HepG2 (cell line): ENCODE results near the gene EVA1A. TPM values are rescaled to one million over a fixed set of nuclear protein-coding genes. Genes with fewer than 3 reads are reported as not detected.

Source experiments
- BRD4 ChIP-seq: sonication (generic); formaldehyde crosslinking; IDR thresholded peaks from 2 replicates; pipeline ENCODE4 v1.4.0; 2020; ENCODE audit warnings: missing genetic modification reagents
- CHCHD3 ChIP-seq: sonication (generic); formaldehyde crosslinking; IDR thresholded peaks from 2 replicates; pipeline ENCODE4 v1.8.0; 2022; ENCODE audit warnings: mild to moderate bottlenecking, missing genetic modification reagents, moderate library complexity
- FOXK1 ChIP-seq: sonication (generic); formaldehyde crosslinking; IDR thresholded peaks from 2 replicates; pipeline ENCODE4 v1.4.0; 2020; ENCODE audit warnings: low read depth, missing genetic modification reagents, borderline replicate concordance
- HINFP ChIP-seq: sonication (generic); formaldehyde crosslinking; IDR thresholded peaks from 2 replicates; pipeline ENCODE4 v1.4.0; 2020; ENCODE audit warnings: low read depth, mild to moderate bottlenecking, missing genetic modification reagents
- KAT2B ChIP-seq: fragments of 150-350 bp; IDR thresholded peaks from 2 replicates; pipeline ENCODE4 v1.6.1; 2014; ENCODE audit warnings: low read depth, low read length, borderline replicate concordance
- KLF15 ChIP-seq: sonication (generic); formaldehyde crosslinking; IDR thresholded peaks from 2 replicates; pipeline ENCODE4 v1.8.1; 2023; ENCODE audit warnings: borderline replicate concordance, mild to moderate bottlenecking, inconsistent platforms, missing genetic modification reagents, mixed read lengths
- MEIS1 ChIP-seq: sonication (generic); formaldehyde crosslinking; IDR thresholded peaks from 2 replicates; pipeline ENCODE4 v1.9.0; 2021; ENCODE audit warnings: mild to moderate bottlenecking, missing genetic modification reagents, moderate library complexity, borderline replicate concordance
- THYN1 ChIP-seq: sonication (generic); formaldehyde crosslinking; IDR thresholded peaks from 2 replicates; pipeline ENCODE4 v1.8.1; 2023; ENCODE audit warnings: low read depth, mild to moderate bottlenecking, moderate library complexity, missing genetic modification reagents, borderline replicate concordance
- ZEB1 ChIP-seq: IDR thresholded peaks from 2 replicates; pipeline ENCODE4 v1.6.1; 2012; ENCODE audit warnings: mild to moderate bottlenecking, low read depth, inconsistent platforms; ENCODE audit not compliant: insufficient replicate concordance
- ZFY ChIP-seq: sonication (generic); formaldehyde crosslinking; IDR thresholded peaks from 2 replicates; pipeline ENCODE4 v1.4.0; 2020; ENCODE audit warnings: missing genetic modification reagents
- ZMAT3 ChIP-seq: sonication (generic); formaldehyde crosslinking; conservative IDR thresholded peaks from 2 replicates; pipeline ENCODE4 v1.7.0; 2021; ENCODE audit warnings: missing genetic modification reagents
- ZNF160 ChIP-seq: sonication (generic); formaldehyde crosslinking; IDR thresholded peaks from 2 replicates; pipeline ENCODE4 v1.8.0; 2022; ENCODE audit warnings: mild to moderate bottlenecking, inconsistent platforms, missing genetic modification reagents
- ZNF333 ChIP-seq: sonication (generic); formaldehyde crosslinking; IDR thresholded peaks from 2 replicates; pipeline ENCODE4 v1.4.0; 2020; ENCODE audit warnings: mild to moderate bottlenecking, missing genetic modification reagents, borderline replicate concordance
- ZNF660 ChIP-seq: sonication (generic); formaldehyde crosslinking; IDR thresholded peaks from 2 replicates; pipeline ENCODE4 v1.5.1; 2020; ENCODE audit warnings: mild to moderate bottlenecking, low read depth, missing genetic modification reagents, borderline replicate concordance
- polyA plus RNA-seq, 8 experiments: library from polyadenylated mRNA; depleted of rRNA in 3 of 8; stranded (reverse) in 7 of 8; unstranded in 1 of 8; fragments of >200 nt; fragmentation: Illumina TruSeq in 4 of 8; extraction: Trizol in 4 of 8; gene quantifications; 2 replicates each; pipeline versions ENCODE4 v1.2.1 to v1.2.3, GENCODE V29; 2011 to 2016; ENCODE audit warnings: low read depth in 4 of 8, missing spikeins in 1 of 8, mixed read lengths in 1 of 8; ENCODE audit not compliant: insufficient read depth in 1 of 8
- total RNA-seq, 5 experiments: library from RNA; depleted of rRNA; stranded (reverse); fragments of >200 nt; fragmentation: Illumina TruSeq; extraction: Trizol; gene quantifications; 2 replicates each; pipeline ENCODE4 v1.2.3, GENCODE V29; 2016; ENCODE audit warnings: low read depth in 1 of 5
- TF ChIP-seq, protein P1 (sequence below): sonication (generic); formaldehyde crosslinking; conservative IDR thresholded peaks from 2 replicates; pipeline ENCODE4 v1.4.0; 2020; ENCODE audit warnings: mild to moderate bottlenecking, missing genetic modification reagents, moderate library complexity
- TF ChIP-seq, protein P2 (sequence below): sonication (generic); formaldehyde crosslinking; IDR thresholded peaks from 2 replicates; pipeline ENCODE4 v1.5.1; 2020; ENCODE audit warnings: mild to moderate bottlenecking, moderate library complexity, missing genetic modification reagents
- TF ChIP-seq, protein P3 (sequence below): sonication (generic); formaldehyde crosslinking; IDR thresholded peaks from 2 replicates; pipeline ENCODE4 v1.4.0; 2020; ENCODE audit warnings: missing genetic modification reagents, mild to moderate bottlenecking, borderline replicate concordance

The EVA1A gene
- total and polyA plus RNA-seq, 2 of the 13 experiments (the other 11 are each of a cell fraction or from before 2014, with no cell fraction given) = 57.5 to 57.8 TPM

- TF ChIP-seq, protein P1, sequence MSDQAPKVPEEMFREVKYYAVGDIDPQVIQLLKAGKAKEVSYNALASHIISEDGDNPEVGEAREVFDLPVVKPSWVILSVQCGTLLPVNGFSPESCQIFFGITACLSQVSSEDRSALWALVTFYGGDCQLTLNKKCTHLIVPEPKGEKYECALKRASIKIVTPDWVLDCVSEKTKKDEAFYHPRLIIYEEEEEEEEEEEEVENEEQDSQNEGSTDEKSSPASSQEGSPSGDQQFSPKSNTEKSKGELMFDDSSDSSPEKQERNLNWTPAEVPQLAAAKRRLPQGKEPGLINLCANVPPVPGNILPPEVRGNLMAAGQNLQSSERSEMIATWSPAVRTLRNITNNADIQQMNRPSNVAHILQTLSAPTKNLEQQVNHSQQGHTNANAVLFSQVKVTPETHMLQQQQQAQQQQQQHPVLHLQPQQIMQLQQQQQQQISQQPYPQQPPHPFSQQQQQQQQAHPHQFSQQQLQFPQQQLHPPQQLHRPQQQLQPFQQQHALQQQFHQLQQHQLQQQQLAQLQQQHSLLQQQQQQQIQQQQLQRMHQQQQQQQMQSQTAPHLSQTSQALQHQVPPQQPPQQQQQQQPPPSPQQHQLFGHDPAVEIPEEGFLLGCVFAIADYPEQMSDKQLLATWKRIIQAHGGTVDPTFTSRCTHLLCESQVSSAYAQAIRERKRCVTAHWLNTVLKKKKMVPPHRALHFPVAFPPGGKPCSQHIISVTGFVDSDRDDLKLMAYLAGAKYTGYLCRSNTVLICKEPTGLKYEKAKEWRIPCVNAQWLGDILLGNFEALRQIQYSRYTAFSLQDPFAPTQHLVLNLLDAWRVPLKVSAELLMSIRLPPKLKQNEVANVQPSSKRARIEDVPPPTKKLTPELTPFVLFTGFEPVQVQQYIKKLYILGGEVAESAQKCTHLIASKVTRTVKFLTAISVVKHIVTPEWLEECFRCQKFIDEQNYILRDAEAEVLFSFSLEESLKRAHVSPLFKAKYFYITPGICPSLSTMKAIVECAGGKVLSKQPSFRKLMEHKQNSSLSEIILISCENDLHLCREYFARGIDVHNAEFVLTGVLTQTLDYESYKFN (CRISPR knock-in tag) = no peak; the same call in none of the 2 replicates
- TF ChIP-seq, protein P2, sequence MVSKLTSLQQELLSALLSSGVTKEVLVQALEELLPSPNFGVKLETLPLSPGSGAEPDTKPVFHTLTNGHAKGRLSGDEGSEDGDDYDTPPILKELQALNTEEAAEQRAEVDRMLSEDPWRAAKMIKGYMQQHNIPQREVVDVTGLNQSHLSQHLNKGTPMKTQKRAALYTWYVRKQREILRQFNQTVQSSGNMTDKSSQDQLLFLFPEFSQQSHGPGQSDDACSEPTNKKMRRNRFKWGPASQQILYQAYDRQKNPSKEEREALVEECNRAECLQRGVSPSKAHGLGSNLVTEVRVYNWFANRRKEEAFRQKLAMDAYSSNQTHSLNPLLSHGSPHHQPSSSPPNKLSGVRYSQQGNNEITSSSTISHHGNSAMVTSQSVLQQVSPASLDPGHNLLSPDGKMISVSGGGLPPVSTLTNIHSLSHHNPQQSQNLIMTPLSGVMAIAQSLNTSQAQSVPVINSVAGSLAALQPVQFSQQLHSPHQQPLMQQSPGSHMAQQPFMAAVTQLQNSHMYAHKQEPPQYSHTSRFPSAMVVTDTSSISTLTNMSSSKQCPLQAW (CRISPR knock-in tag) = peak; percentile 81
- TF ChIP-seq ZNF160 (CRISPR knock-in tag) (no peak), HINFP (no peak; the same call in 1 of the 2 replicates), ZNF333 (CRISPR knock-in tag) (no peak), KLF15 (CRISPR knock-in tag) (no peak), MEIS1 (peak; percentile 12; the same call in 1 of the 2 replicates), CHCHD3 (CRISPR knock-in tag) (peak; percentile 38; the same call in 1 of the 2 replicates), BRD4 (CRISPR knock-in tag) (0 out of 2 replicates have a peak, but pooled peaks have one; percentile 70), ZEB1 (no peak), ZMAT3 (peak; percentile 69), FOXK1 (no peak), ZNF660 (CRISPR knock-in tag) (no peak; the same call in 1 of the 2 replicates), THYN1 (no peak), KAT2B (no peak), ZFY (CRISPR knock-in tag) (no peak)
- TF ChIP-seq, protein P3, sequence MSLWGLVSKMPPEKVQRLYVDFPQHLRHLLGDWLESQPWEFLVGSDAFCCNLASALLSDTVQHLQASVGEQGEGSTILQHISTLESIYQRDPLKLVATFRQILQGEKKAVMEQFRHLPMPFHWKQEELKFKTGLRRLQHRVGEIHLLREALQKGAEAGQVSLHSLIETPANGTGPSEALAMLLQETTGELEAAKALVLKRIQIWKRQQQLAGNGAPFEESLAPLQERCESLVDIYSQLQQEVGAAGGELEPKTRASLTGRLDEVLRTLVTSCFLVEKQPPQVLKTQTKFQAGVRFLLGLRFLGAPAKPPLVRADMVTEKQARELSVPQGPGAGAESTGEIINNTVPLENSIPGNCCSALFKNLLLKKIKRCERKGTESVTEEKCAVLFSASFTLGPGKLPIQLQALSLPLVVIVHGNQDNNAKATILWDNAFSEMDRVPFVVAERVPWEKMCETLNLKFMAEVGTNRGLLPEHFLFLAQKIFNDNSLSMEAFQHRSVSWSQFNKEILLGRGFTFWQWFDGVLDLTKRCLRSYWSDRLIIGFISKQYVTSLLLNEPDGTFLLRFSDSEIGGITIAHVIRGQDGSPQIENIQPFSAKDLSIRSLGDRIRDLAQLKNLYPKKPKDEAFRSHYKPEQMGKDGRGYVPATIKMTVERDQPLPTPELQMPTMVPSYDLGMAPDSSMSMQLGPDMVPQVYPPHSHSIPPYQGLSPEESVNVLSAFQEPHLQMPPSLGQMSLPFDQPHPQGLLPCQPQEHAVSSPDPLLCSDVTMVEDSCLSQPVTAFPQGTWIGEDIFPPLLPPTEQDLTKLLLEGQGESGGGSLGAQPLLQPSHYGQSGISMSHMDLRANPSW = no peak
Measured at GRCh38 chr2:75560022-75560767, 544 bp downstream of the EVA1A start (continued).
